Subcutaneous abdominal adipose tissue (tissue), 5 donors: ENCODE data around the gene AFF4.
A peak's percentile ranks its signal among the peaks of the same experiment; 100 is the strongest.

ENCODE experiments used
- H3K27ac ChIP-seq: one replicate; pipeline ENCODE4 v1.7.0; 2013; ENCODE audit warnings: low read depth, mild to moderate bottlenecking, inconsistent platforms, low read length, moderate library complexity
- H3K27me3 ChIP-seq, 5 donors: one replicate each; pipeline ENCODE4 v1.7.0; 2013; ENCODE audit warnings: low read length in 5 of 5, inconsistent platforms in 1 of 5; ENCODE audit not compliant: control insufficient read depth in 5 of 5, insufficient read depth in 4 of 5
- H3K36me3 ChIP-seq, 5 donors: one replicate each; pipeline ENCODE4 v1.7.0; 2013; ENCODE audit warnings: low read length in 5 of 5; ENCODE audit not compliant: control insufficient read depth in 5 of 5, insufficient read depth in 5 of 5
- H3K4me1 ChIP-seq, 5 donors: one replicate each; pipeline ENCODE4 v1.7.0; 2013; ENCODE audit warnings: low read length in 5 of 5, mild to moderate bottlenecking in 3 of 5, moderate library complexity in 1 of 5; ENCODE audit not compliant: control insufficient read depth in 5 of 5, insufficient read depth in 5 of 5
- H3K4me3 ChIP-seq, 5 donors: one replicate each; pipeline ENCODE4 v1.7.0; 2013; ENCODE audit warnings: low read length in 5 of 5, low read depth in 1 of 5
- H3K9ac ChIP-seq, 5 donors: one replicate each; pipeline ENCODE4 v1.7.0; 2013; ENCODE audit warnings: low read length in 5 of 5, mild to moderate bottlenecking in 4 of 5, moderate library complexity in 3 of 5
- H3K9me3 ChIP-seq, 5 donors: one replicate each; pipeline ENCODE4 v1.7.0; 2013; ENCODE audit warnings: low read length in 5 of 5; ENCODE audit not compliant: control insufficient read depth in 5 of 5
- donor health status: healthy.
- donor health status: healthy.
- donor health status: healthy.
- donor health status: healthy.
- donor health status: healthy.

AFF4 gene

GRCh38 chr5:132849347-132849746 lies 114.1 kb downstream of the AFF4 start:
- Histone ChIP-seq H3K27ac (no peak overlapping the region), H3K4me3 (no peak overlapping the region), H3K4me1 (no peaks in the 10 kb centered on the region), H3K9me3 (no peaks in the 10 kb centered on the region), H3K9ac (no peak overlapping the region), H3K36me3 (no peaks in the 10 kb centered on the region), H3K27me3 (no peaks in the 10 kb centered on the region)

GRCh38 chr5:132848270-132848669 lies 115.2 kb downstream of the AFF4 start:
- no peaks in the 10 kb centered on the region for H3K4me1 ChIP-seq
- H3K9ac ChIP-seq: no peak overlapping the region
- no peak overlapping the region for H3K27ac ChIP-seq
- H3K27me3 ChIP-seq: no peaks in the 10 kb centered on the region
- no peak overlapping the region for H3K4me3 ChIP-seq
- H3K9me3 ChIP-seq: no peaks in the 10 kb centered on the region
- no peaks in the 10 kb centered on the region for H3K36me3 ChIP-seq

- Histone ChIP-seq H3K9ac (no peak overlapping the region), H3K4me1 (peaks cover 0 to 34% (median 13%) of the 10 kb centered on the region in 5 donors), H3K36me3 (no peaks in the 10 kb centered on the region), H3K27me3 (no peaks in the 10 kb centered on the region), H3K27ac (no peak overlapping the region), H3K9me3 (no peaks in the 10 kb centered on the region), H3K4me3 (no peak overlapping the region)
These were observed 122.1 kb downstream of the AFF4 start for GRCh38 chr5:132841305-132841704.

GRCh38 chr5:132840896-132841295 lies 122.5 kb downstream of the AFF4 start:
- Histone ChIP-seq H3K4me3 (no peak overlapping the region), H3K9ac (no peak overlapping the region), H3K36me3 (no peaks in the 10 kb centered on the region), H3K4me1 (peaks cover 0 to 34% (median 13%) of the 10 kb centered on the region in 5 donors), H3K9me3 (no peaks in the 10 kb centered on the region), H3K27me3 (no peaks in the 10 kb centered on the region), H3K27ac (no peak overlapping the region)

- Histone ChIP-seq H3K4me3 (no peak overlapping the region), H3K9me3 (no peaks in the 10 kb centered on the region), H3K9ac (no peak overlapping the region), H3K27me3 (no peaks in the 10 kb centered on the region), H3K4me1 (peaks cover 0 to 34% (median 13%) of the 10 kb centered on the region in 5 donors), H3K27ac (peak overlapping the region; percentile 47), H3K36me3 (no peaks in the 10 kb centered on the region)
These were observed 123.1 kb downstream of the AFF4 start for GRCh38 chr5:132840313-132840712.

GRCh38 chr5:132839426-132840301 lies 123.8 kb downstream of the AFF4 start:
- peak overlapping the region in 1 of 5 donors; percentile 4 for H3K9ac ChIP-seq
- H3K36me3 ChIP-seq: no peaks in the 10 kb centered on the region
- H3K4me3 ChIP-seq: no peak overlapping the region
- H3K27ac ChIP-seq: peak overlapping the region; percentile 47
- no peaks in the 10 kb centered on the region for H3K27me3 ChIP-seq
- no peaks in the 10 kb centered on the region for H3K9me3 ChIP-seq
- H3K4me1 ChIP-seq: peaks cover 0 to 34% (median 13%) of the 10 kb centered on the region in 5 donors

- Histone ChIP-seq H3K27ac (no peak overlapping the region), H3K4me3 (no peak overlapping the region), H3K9ac (no peak overlapping the region), H3K9me3 (no peaks in the 10 kb centered on the region), H3K27me3 (no peaks in the 10 kb centered on the region), H3K4me1 (peaks cover 0 to 34% (median 13%) of the 10 kb centered on the region in 5 donors), H3K36me3 (no peaks in the 10 kb centered on the region)
These were observed 124.7 kb downstream of the AFF4 start for GRCh38 chr5:132838516-132839282.

- Histone ChIP-seq H3K4me3 (no peak overlapping the region), H3K4me1 (peaks cover 0 to 34% (median 13%) of the 10 kb centered on the region in 5 donors), H3K27ac (no peak overlapping the region), H3K36me3 (no peaks in the 10 kb centered on the region), H3K9ac (no peak overlapping the region), H3K27me3 (no peaks in the 10 kb centered on the region), H3K9me3 (no peaks in the 10 kb centered on the region)
These were observed 125.6 kb downstream of the AFF4 start for GRCh38 chr5:132837868-132838267.

GRCh38 chr5:132836852-132837251 lies 126.6 kb downstream of the AFF4 start:
- H3K36me3 ChIP-seq: no peaks in the 10 kb centered on the region
- H3K4me3 ChIP-seq: no peak overlapping the region
- no peaks in the 10 kb centered on the region for H3K9me3 ChIP-seq
- no peaks in the 10 kb centered on the region for H3K27me3 ChIP-seq
- no peak overlapping the region for H3K27ac ChIP-seq
- no peak overlapping the region for H3K9ac ChIP-seq
- H3K4me1 ChIP-seq: peaks cover 0 to 34% (median 13%) of the 10 kb centered on the region in 5 donors

- peaks cover 3 to 31% (median 13%) of the 10 kb centered on the region in 5 donors for H3K4me1 ChIP-seq
- H3K27me3 ChIP-seq: no peaks in the 10 kb centered on the region
- no peaks in the 10 kb centered on the region for H3K36me3 ChIP-seq
- H3K9ac ChIP-seq: no peak overlapping the region
- no peak overlapping the region for H3K4me3 ChIP-seq
- H3K27ac ChIP-seq: no peak overlapping the region
- no peaks in the 10 kb centered on the region for H3K9me3 ChIP-seq
These were observed 129.4 kb downstream of the AFF4 start for GRCh38 chr5:132834057-132834456.
